SK-N-MC (cell line): ENCODE data around the gene NPLOC4.
"Not testable (repeated sequence)": the region's sequence is repeated elsewhere in the genome, so short reads cannot be mapped to it uniquely, and the experiment has no call there.

Source experiments
- DNase-seq: peaks from one replicate; pipeline ENCODE4 v3.0.0-alpha.2; 2011; ENCODE audit warnings: low read depth, low spot score
- H3K27ac ChIP-seq: fragments of 200-600 bp; sonication (generic); 2 replicates; pipeline ENCODE4 v1.5.1; 2016; ENCODE audit warnings: mixed run types
- H3K36me3 ChIP-seq: fragments of 200-600 bp; sonication (generic); 2 replicates; pipeline ENCODE4 v1.6.1; 2017; ENCODE audit warnings: antibody characterized with exemption, low read length, mixed read lengths; ENCODE audit not compliant: insufficient read depth
- H3K4me3 ChIP-seq: fragments of 200-600 bp; sonication (generic); 2 replicates; pipeline ENCODE4 v1.5.1; 2016
- H3K9ac ChIP-seq: fragments of 200-600 bp; sonication (generic); 2 replicates; pipeline ENCODE4 v1.8.0; 2017; ENCODE audit warnings: mixed run types, mixed read lengths; ENCODE audit not compliant: insufficient read length
- H3K9me3 ChIP-seq: fragments of 200-600 bp; sonication (generic); 2 replicates; pipeline ENCODE4 v1.6.1; 2017; ENCODE audit warnings: low read depth, mild to moderate bottlenecking, antibody characterized with exemption, low read length, moderate library complexity, mixed read lengths
- EZH2 ChIP-seq: fragments of 200-600 bp; sonication (generic); IDR thresholded peaks from one replicate; pipeline ENCODE4 v1.6.1; 2017; ENCODE audit warnings: antibody characterized with exemption
- FOXP2 ChIP-seq: optimal IDR thresholded peaks from 2 replicates; pipeline ENCODE3; 2011; ENCODE audit warnings: mild to moderate bottlenecking, moderate library complexity; ENCODE audit not compliant: insufficient read depth; ENCODE audit errors: extremely low read length, control extremely low read depth
- POLR2AphosphoS5 ChIP-seq: IDR thresholded peaks from 2 replicates; pipeline ENCODE4 v1.6.1; 2012; ENCODE audit warnings: mild to moderate bottlenecking, low read depth, low read length, borderline replicate concordance

The NPLOC4 gene

DNA sequence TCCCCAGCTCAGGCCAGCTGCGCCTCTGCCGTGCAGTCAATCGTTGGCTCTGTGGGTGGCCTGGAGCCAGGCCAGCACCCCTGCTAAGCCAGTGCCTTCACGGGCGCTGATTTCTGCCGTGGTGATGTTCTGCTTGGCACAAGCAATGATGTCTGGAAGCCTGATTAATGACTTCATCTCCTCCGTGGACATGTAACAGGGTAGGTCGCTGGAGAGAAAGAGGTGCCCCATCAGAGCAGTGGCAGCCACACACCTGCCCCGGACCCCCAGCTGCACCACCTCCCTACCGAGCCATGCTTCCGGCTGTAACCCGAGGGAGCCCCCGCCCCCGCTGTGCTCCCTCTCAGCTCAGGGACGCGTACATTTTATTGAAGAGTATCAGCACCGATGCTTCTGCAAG is 44.8 kb upstream of the NPLOC4 start:
- Histone ChIP-seq H3K9me3 (no peaks in the 10 kb centered on the region), H3K4me3 (0 out of 2 replicates have a peak overlapping the region, but pooled peaks have one; percentile 98), H3K9ac (no peak overlapping the region), H3K36me3 (peaks cover 13% of the 10 kb centered on the region), H3K27ac (no peak overlapping the region)
- TF ChIP-seq FOXP2 (no peak), EZH2 (no peak), POLR2AphosphoS5 (no peak)
- DNase-seq: no peak

DNA sequence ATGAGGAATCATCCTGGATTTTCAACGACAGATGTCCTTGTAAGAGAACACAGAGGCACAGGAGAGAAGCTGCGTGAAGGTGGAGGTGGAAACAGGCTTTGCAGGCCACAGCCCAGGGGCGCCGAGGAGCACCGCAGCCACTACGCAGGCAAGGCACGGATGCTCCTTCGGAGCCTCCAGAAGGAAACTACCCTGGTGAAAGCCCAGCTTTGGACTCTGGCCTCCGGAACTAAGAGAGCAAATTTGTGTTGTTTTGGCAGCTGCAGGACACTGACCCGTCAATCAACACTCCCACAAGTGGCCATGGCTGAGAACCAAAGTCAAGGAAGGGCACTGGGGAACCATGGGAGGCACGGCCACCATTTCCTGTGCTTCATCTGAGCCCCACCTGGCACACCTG is 43.2 kb upstream of the NPLOC4 start:
- H3K4me3 ChIP-seq: no peak overlapping the region
- H3K9ac ChIP-seq: no peak overlapping the region
- DNase-seq: no peak
- H3K36me3 ChIP-seq: no peaks in the 10 kb centered on the region; the same call in 1 of the 2 replicates
- H3K9me3 ChIP-seq: no peaks in the 10 kb centered on the region
- no peak for TF ChIP-seq EZH2
- TF ChIP-seq FOXP2: no peak
- no peak for TF ChIP-seq POLR2AphosphoS5
- H3K27ac ChIP-seq: no peak overlapping the region

DNA sequence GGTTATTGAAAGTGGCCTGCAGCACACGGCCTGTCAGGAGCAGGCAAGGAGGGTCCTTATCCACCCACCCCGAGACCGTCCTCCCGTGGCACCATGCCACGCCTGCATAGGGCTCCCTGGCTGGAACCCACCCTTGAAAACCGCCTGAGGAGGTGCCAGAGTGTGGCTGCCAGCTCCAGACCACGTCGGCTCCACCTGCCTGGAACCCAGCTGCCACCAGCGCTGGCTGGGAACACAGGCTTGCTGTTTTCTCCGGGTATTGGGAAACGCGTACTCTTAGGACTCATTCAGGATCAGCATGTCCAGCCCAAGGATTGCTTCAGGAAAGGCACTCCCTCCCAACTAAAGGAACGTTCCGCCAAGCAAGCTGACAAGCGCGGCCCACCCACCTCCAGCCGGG is 40.0 kb upstream of the NPLOC4 start:
- no peak for DNase-seq
- Histone ChIP-seq H3K27ac (no peak overlapping the region), H3K9me3 (no peaks in the 10 kb centered on the region), H3K4me3 (no peak overlapping the region), H3K36me3 (peaks cover 17% of the 10 kb centered on the region), H3K9ac (no peak overlapping the region)
- no peak for TF ChIP-seq FOXP2
- no peak for TF ChIP-seq EZH2
- no peak for TF ChIP-seq POLR2AphosphoS5

DNA sequence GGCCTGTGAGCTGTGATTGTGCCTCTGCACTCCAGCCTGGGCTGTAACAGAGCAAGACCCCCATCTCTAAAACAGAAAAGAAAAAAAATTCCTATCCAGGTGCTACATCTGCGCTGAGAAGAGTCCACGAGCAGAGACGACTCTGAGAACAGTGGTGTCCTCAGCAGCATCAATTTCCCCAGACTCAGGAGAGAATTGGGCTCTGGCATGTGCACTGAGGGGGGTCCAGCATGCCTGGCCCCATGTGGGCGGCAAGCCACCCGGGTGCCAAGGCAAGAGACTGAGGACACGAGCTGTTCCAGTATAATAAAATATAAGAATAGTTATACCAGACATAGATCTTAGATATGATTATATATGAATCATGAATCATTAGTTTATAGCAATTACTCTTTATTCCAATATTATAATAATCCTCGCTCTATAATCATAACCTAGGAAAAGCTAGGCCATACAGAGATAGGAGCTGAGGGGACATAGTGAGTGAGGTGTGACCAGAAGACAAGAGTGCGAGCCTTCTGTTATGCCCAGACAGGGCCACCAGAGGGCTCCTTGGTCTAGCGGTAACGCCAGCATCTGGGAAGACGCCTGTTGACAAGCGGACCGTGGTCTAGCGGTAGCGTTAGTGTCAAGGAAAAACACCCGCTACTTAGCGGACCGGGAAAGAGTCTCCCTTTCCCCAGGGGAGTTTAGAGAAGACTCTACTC is 38.8 kb upstream of the NPLOC4 start:
- Histone ChIP-seq H3K36me3 (peaks cover 29% of the 10 kb centered on the region), H3K27ac (0 out of 2 replicates have a peak overlapping the region, but pooled peaks have one; percentile 62)
- H3K9ac ChIP-seq, H3K9me3 ChIP-seq, DNase-seq, H3K4me3 ChIP-seq: not testable (repeated sequence)

DNA sequence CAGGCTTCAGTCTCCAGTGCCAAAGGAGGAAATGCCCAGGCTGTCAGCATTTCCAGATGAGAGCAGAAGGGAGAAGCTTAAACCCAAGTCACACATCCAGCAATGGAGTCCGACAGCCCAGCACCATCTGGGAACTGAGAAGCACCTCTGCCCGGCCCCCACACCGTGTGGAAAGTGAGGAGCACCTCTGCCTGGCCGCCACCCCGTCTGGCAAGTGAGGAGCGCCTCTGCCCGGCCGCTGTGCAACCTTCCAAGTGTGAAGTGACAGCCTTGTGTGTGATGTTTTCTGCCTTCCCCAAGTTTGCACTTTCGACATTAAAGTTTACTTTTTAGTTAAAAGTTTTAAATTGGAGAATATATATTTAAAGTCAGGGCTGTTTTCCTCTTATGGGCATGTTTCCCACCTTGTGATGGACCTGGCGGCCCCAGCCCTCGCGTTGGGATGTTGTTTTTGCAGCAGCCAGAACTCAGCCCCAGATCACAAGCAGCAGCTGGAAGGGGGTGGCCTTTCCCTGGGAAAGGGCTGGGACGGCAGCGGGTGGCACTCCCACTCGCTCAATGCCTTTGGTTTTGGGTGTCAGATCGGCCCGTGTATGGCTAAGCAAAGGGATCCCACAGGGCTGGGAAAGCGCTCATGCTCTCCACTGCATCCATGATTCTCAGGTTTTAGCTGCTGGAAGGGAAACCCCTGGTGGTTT is 36.8 kb upstream of the NPLOC4 start:
- Histone ChIP-seq H3K27ac (0 out of 2 replicates have a peak overlapping the region, but pooled peaks have one; percentile 19), H3K9me3 (no peaks in the 10 kb centered on the region), H3K4me3 (no peak overlapping the region), H3K9ac (no peak overlapping the region), H3K36me3 (peaks cover 47% of the 10 kb centered on the region)
- DNase-seq: no peak
- TF ChIP-seq FOXP2: no peak
- TF ChIP-seq POLR2AphosphoS5: no peak
- no peak for TF ChIP-seq EZH2

DNA sequence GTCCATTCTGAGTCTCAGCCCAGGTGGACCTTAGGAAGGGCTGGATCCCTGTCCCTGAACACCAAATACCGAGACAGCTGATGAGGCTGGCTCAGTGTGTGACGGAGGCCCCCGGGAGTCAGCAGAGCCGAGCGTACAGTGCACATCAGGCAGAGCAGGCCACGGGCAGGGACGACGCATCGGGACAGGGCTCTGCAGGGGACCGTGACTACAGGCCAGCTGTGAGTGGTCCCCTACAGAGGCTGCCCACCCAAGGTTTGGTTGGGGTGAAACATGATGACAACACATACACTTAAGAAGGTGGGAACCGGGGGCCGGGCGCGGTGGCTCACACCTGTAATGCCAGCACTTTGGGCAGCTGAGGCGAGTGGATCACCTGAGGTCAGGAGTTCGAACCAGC is 36.0 kb upstream of the NPLOC4 start:
- Histone ChIP-seq H3K9me3 (no peaks in the 10 kb centered on the region), H3K9ac (no peak overlapping the region), H3K4me3 (no peak overlapping the region), H3K36me3 (peaks cover 55% of the 10 kb centered on the region), H3K27ac (no peak overlapping the region)
- DNase-seq: no peak
- TF ChIP-seq FOXP2: no peak
- TF ChIP-seq POLR2AphosphoS5: no peak
- TF ChIP-seq EZH2: no peak

DNA sequence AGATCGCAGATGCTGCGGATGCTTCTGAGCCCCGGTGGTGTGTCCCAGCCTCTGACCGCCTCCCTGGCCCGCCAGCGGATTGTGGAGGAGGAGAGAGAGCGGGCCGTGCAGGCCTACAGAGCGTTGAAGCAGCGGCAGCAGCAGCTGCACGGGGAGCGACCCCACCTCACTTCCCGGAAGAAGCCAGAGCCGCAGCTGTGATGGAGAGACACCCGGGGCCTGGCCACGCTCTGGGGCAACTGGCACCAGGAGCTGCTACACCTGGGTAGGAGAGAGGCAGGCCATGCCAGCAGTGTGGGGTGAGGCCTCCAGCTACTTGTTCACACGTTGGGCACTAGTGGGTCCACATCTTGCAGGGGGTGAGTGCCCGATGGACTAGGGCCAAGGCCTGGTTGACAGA is 35.6 kb upstream of the NPLOC4 start:
- peaks cover 57% of the 10 kb centered on the region for H3K36me3 ChIP-seq
- no peak for DNase-seq
- no peak overlapping the region for H3K27ac ChIP-seq
- no peak for TF ChIP-seq EZH2
- TF ChIP-seq FOXP2: no peak
- TF ChIP-seq POLR2AphosphoS5: no peak
- no peaks in the 10 kb centered on the region for H3K9me3 ChIP-seq
- H3K9ac ChIP-seq: no peak overlapping the region
- no peak overlapping the region for H3K4me3 ChIP-seq

DNA sequence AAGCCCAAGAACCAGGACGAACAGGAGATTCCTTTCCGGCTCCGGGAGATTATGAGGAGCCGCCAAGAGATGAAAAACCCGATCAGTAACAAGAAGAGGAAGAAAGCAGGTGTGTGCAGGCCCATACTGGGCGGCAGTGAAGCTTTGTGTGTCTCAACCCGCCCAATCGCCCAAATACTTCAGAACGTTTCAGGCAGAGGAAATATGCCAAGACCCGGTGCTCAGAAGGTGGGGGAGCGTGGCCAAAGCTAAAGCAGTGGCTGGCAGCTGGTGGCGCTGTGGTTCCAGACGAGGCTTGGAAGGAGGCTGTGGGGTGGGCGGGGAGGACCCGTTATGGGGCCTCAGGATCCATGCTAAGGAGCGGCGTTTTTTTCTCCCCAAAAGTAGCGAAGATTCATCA is 30.8 kb upstream of the NPLOC4 start:
- no peak overlapping the region; the same call in 1 of the 2 replicates for H3K27ac ChIP-seq
- H3K4me3 ChIP-seq: peak overlapping the region; percentile 91
- no peaks in the 10 kb centered on the region for H3K9me3 ChIP-seq
- H3K36me3 ChIP-seq: peaks cover 56% of the 10 kb centered on the region
- no peak for DNase-seq
- H3K9ac ChIP-seq: peak overlapping the region; percentile 60
- TF ChIP-seq EZH2: no peak
- no peak for TF ChIP-seq FOXP2
- no peak for TF ChIP-seq POLR2AphosphoS5

DNA sequence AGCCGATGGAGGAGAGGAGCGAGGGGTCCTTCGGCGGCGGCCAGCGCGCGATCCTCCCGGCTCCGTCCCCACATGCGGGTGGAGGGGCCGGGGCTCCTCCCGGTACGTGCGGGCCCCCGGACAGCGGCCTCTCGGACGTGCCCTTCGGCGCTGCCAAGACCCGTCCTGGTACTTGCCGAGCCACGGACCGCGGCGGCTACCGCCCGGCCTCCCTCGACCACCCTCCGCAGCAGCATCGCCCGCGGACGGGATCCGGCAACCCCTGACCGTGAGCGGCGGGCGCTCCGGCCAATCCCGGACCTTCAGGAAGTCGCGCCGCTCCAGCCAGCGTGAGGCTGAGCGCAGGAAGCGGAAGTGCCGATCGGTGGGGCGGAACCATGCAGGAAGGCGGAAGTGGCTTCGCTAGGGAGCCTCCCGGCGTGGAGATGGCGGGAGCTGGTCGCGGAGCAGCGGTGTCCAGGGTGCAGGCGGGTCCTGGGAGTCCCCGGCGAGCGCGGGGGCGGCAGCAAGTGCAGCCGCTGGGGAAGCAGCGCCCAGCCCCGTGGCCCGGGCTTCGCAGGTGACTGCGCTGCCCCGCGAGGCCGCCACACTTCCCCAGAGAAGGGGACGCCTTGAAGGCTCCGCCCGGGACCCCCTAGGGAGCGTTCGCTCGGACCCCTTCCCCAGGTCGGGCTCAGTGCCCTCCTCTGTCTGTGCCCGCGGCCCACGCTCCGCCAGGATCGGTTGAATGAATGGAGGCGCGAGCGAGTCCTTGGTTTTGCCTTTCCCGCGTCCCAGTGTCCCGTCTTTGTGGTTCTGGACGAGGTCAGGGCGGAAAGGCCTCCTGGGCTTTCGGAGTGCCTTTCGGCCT is 29.7 kb upstream of the NPLOC4 start, which contains the start of the genes CCDC137 and OXLD1:
CCDC137 (plus strand) TSS at position 396 of the 850 bp plus-strand sequence; CDS start at position 426, 30 bp downstream.
OXLD1 (minus strand) TSS at position 264 of the 850 bp plus-strand sequence; CDS start at position 236, 28 bp downstream.
- peak; percentile 64 for DNase-seq
- peaks cover 44% of the 10 kb centered on the region for H3K36me3 ChIP-seq
- H3K4me3 ChIP-seq: peak within 1 kb of the TSS; percentile 91
- peak within 1 kb of the TSS; percentile 91 for H3K9ac ChIP-seq
- TF ChIP-seq FOXP2 (no peak), POLR2AphosphoS5 (peak; percentile 94; the same call in 1 of the 2 replicates)
- peak within 1 kb of the TSS; percentile 72 for H3K27ac ChIP-seq
- no peaks in the 10 kb centered on the region for H3K9me3 ChIP-seq
